Measurements from ENCODE around the gene FILIP1L.

The FILIP1L gene

DNA sequence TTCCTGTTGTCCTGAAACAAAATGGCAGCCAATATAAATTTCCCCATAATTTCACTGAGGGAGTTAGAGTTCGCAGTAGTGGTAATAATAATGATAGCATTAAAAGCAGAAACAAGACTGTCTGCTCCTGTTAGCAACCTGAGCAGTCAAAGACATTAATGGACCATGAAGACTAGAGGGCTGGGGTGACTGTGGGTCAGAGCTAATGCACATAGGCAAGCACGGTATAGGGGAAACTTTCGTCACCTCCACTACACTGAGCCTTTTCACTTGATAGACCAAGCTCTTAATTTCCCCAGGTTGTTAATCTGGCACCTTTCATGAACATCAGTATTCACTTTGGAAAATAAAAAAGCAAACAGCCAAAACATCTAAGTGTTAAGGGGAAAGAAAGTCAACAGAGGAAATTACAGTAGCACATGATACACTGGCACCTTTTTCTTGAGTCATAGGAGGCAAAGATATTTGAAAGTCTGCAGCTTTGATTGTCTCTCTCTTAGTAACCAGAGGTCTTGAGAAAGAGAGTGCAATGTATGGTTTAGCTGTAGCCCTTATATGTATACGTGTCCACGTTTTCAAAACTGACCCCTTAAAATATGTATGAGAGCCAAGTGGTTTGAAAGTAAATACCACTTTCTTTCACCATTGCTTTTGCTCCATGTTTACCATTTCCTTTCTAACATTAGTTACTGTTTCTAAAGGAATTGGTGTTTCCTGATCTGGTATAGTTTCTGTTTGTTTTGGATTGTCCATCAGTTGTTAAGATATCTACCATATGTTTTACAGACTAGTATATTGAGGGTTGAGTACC, 104.8 kb downstream of the FILIP1L start:
- no peak for DNase-seq (ENCODE audit: low read depth in 2 of 2)

DNA sequence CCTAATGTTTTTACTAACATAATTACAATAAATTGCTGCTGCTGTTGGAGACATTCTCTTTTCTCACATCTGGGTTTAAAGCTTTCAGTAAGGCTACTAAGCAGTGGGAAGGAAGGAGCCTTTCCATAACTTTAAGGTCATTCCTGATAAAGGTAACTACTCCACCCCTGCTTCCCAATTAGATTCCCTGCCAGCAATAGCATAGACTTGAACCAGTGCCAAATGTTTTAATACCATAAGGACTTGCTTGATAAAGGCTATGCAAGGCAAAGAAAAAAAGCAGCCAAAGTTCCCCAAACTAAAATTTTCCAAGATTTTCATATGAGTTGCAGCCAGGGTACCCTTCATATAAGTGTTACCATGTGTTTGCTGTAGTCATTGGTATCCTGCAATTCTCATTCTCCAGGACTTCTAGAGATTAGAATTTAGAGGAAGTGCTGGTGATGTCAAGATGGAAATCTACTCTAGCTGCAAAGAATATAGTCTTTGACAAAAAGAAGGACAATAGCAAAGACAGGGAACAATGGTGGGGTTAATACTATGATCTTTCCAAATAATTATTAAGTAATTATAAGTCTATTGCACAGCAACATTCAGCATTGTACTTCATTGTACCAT, 106.1 kb downstream of the FILIP1L start:
- DNase-seq (ENCODE audit: low read depth in 2 of 2), result no peak

DNA sequence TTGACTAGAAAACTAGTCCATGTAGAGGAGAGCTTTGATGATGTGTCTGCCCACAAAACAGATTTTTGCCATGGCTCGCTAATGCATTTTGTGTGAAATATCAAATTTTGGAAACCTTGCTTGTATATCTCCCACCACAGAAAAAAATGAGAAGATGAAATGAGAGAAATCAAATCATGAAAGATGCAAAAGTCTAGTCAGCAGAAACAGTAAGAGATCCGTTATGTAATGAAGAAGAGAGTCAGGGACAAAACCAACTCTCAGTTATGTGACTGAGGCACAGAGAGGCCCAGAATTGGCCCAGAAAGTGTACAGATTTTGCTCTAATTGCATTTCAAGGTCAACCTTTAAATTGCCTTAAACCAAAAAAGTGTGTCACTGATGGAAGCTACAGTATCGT, 107.0 kb downstream of the FILIP1L start:
- DNase-seq (ENCODE audit: low read depth in 2 of 2), result no peak

DNA sequence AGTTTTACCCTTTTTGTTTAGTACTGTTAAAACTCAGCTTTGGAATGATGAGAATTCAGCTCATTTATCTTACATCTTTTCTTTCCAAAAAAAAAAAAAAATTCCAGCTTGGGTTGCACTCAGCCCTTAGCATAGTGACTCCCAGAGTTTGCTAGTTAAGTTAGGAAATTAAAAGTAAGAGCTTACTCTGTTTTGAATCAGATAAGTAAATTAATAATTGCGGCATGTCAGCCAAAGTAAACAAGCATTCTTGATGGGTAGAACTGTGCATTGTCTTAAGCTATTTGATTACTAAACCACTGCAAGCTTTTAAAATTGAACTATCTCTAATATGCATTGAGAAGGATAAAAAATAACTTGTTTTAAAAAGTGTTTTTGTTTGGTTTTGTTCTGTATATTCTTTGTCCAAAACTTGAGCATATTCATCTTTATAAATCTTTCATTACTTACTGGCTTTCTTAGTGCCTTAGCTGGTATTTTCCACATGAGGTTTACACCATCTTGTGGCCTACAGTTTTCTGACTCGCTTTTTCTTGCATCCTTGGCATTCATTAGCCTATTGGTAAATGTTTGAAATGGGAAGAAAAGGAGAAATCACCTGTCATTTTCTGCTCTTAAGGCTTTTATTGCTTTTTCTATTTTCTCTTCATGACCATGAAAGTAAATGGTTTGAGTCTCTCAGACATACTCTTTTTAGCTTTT, 107.6 kb downstream of the FILIP1L start:
- no peak for DNase-seq (ENCODE audit: low read depth in 2 of 2)

- no peak for DNase-seq (ENCODE audit: low read depth in 2 of 2)
Measured at GRCh38 chr3:100005665-100006393, 108.5 kb downstream of the FILIP1L start.

GRCh38 chr3:100004931-100005330, 109.4 kb downstream of the FILIP1L start:
- no peak for DNase-seq (ENCODE audit: low read depth in 2 of 2)

GRCh38 chr3:100003609-100004503, 110.4 kb downstream of the FILIP1L start:
- no peak for DNase-seq (ENCODE audit: low read depth in 2 of 2)

DNA sequence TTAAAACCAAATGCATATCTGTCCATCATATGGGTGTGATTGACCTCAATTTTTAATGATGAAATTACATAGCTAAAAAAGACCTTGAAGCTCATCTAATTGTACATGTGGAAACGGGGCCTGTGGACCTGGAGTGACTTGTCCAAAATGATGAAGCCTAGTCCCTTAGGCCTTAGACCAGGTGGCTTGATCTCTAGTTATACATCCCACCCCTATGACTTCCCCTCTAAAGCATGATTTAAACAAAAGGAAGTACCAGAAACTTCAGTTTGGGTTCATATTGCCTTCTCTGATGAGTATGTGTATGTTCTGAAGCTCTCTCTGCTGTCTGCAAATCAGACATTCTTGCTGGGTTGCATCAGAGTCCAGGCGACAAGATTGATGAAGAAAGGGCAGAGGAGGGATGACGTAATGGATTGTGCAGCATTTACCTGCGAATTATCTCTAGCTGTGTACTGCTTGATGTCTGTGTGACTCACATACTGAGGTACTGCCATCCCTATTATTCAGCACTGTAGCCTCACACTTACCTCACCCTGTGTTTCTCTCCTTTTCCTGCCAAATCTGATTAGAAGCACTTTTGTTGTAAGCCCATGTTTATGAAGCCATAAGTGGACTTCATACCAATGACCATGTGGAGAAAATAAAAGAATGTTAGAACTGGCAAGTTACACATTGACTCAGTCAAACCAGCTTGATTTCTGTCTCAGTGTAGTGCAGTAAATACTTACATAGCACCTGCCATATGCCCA, 111.5 kb downstream of the FILIP1L start:
- no peak for DNase-seq (ENCODE audit: low read depth in 2 of 2)

DNA sequence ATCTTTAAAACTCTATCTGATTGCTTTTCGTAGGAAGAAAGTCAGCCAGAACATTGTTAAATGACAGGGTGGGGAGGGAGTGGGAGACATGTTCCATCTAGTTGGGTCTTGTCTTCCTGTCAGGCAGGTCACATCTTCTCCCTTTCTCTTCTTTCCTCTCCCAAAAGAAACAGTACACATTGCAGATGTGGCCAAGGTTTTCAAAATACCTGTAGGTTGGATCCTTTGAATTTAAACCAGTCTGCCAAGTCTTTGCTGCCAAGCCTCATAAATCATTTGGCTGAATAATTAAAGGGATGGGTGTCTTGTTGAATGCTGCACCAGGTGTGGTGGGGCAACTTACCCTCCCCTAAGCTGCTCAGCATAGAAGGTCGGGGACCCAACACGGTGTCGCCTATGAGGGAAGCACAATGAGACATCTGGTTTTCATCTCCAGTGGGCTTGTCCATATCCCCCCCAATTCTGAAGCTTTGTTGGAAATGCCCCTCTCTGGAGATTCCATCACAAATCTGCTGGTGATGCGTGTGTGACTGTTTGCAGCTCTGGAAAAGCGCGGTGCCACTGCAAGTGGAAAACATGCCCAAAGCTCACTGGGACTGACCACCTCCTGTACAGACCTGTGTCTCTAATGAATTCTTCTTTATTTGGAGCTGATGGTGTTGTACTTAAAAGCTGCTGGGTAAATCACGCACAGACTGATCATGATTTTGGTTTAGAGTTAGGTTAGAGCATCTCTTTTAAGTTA, 112.6 kb downstream of the FILIP1L start:
- no peak for DNase-seq (ENCODE audit: low read depth in 2 of 2)

DNA sequence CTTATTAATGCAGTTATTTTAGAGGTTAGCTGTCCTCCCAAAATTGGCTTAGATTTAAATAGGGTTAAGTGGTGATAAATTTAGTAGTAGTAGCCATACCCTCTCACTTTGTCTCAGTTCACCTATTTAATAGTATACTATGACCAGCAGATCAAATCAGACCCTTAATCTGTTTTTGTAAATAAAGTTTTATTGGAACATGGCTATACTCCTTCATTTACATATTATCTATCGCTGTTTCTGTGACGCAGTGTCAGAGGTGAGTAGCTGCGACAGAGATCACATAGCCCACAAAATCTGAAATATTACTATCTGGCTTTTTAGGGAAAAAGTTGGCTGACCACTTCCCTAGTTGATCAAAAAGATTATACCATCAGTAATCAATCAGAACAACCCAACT, 113.2 kb downstream of the FILIP1L start:
- DNase-seq (ENCODE audit: low read depth in 2 of 2), result no peak

GRCh38 chr3:99999536-99999935, 114.8 kb downstream of the FILIP1L start:
- no peak for DNase-seq (ENCODE audit: low read depth in 2 of 2)

DNA sequence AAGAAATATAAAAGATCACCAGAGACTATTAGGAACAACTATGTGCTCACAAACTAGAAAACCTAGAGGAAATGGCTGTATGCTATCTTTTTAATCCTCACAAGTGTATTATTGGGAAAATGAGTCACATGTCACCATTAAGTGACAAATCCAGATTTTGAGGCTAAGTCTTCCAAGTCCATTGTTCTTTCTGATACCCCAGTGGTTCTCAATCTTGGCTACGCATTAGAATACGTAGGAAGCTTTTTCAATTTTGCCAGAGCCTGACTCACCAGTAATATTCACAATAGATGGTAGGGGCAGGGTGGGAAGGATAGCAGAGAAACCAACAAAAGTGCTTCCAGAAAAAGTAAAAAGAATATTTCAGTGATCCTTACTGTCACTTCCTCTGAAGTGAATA, 117.0 kb downstream of the FILIP1L start:
- no peak for DNase-seq (ENCODE audit: low read depth in 2 of 2)

DNA sequence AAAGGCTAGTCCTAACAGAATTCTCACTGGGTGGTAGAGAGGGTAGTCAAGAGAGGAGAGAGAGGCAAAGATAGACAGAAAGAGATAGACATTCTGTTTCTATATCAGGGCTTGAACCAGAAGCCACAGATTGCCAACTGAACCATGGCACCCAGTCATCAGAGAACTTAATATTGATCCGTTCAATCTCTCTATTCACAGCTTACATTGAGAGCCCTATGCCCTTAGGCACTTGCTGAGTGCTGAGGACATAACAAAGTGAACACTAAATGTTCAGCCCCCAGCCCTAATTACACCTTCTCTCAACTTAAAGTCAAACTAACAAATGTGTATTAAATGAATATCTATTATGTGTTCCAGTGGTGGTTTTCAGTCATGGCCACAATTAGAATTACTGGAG, 124.1 kb downstream of the FILIP1L start:
- DNase-seq (ENCODE audit: low read depth in 2 of 2), result no peak

GRCh38 chr3:99984668-99985067, 129.6 kb downstream of the FILIP1L start:
- DNase-seq (ENCODE audit: low read depth in 2 of 2), result no peak

GRCh38 chr3:99984139-99984538, 130.2 kb downstream of the FILIP1L start:
- no peak for DNase-seq (ENCODE audit: low read depth in 2 of 2)

- DNase-seq (ENCODE audit: low read depth in 2 of 2), result no peak
Measured at GRCh38 chr3:99982650-99983049, 131.7 kb downstream of the FILIP1L start.

- DNase-seq (ENCODE audit: low read depth in 2 of 2), result no peak
Measured at GRCh38 chr3:99981138-99981537, 133.2 kb downstream of the FILIP1L start.

- DNase-seq (ENCODE audit: low read depth in 2 of 2), result no peak
Measured at GRCh38 chr3:99980606-99981005, 133.7 kb downstream of the FILIP1L start.

GRCh38 chr3:99978221-99978620, 136.1 kb downstream of the FILIP1L start:
- DNase-seq (ENCODE audit: low read depth in 2 of 2), result no peak

DNA sequence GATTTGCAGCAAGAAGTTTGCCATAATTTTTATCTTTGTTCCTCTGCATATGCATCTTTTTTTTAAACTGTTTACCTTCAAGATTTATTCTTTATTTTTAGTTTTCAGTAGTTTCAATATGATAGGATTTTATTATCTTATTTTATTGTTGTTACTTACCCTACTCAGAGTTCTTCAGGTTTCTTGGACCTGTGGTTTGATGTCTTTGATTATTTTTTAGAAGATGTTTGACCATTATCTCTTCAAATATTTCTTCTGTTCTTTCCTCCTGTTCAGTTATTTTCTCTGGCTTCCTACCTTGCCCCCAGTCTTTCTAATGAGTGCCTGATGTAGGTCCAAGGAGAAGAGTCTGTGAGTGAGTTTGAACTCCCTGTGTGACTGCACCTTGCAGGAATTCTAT, 137.7 kb downstream of the FILIP1L start:
- DNase-seq (ENCODE audit: low read depth in 2 of 2), result no peak

Data from stimulated activated CD4-positive, alpha-beta T cell treated with anti-CD3 and anti-CD28 coated beads, Interleukin-1b, Interleukin-23, amount 100 ng/mL, for 4 hours (primary cell).